T-helper 22 cell (primary cell): ENCODE results near the gene SPTAN1.
A peak's percentile ranks its signal among the peaks of the same experiment; 100 is the strongest.
"Not testable (repeated sequence)": the region's sequence is repeated elsewhere in the genome, so short reads cannot be mapped to it uniquely, and the experiment has no call there.

Source experiments
- DNase-seq: peaks from one replicate; pipeline ENCODE4 v3.0.0-alpha.2; 2020; ENCODE audit warnings: low read depth

Gene SPTAN1

DNA sequence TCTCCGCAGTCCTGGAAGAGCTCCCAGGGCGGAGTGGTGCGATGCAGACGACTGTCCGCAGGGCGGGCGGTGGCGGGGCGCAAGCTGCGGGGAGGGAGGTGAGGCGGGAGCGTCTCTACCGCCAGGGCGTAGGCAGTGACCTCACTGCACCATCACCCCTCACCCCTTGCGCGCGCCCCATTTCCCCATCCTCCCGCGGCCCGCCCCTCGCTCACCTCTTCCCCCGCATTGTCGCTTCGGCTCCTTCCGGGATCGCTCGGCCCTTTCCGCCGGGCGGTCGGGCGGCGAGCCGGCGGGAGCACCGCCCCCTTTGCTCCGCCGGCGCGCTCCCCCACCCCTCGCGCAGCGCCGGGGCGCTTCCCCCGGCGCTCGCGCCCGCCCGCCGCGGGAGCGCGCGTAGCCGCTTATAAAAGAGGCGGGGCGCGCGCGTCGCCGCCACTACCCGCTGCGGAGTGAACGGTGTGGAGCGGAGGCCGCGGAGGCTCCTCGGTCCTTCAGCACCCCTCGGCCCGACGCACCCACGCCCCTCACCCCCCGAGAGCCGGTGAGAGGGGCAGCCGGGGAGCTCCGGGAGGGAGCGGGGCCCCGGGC, at the start of gene SPTAN1:
Gene SPTAN1, plus strand, starts transcription at position 435 of the 591 bp plus-strand sequence. CDS start 14,154 bp downstream, outside the sequence.
- DNase-seq = peak; percentile 95

DNA sequence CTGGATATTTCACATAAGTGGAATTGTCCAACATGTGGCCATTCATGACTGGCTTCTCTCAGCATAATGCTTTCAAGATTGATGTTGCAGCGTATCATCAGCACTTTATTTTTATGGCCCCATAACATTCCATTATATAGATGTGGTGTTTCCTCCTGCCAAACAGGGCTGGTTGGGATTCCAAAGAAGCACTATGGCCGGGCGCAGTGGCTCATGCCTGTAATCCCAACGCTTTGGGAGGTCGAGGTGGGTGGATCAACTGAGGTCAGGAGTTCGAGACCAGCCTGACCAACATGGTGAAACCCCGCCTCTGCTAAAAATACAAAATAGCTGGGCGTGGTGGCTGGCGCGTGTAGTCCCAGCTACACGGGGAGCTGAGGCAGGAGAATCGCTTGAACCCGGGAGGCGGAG, 49.0 kb upstream of the SPTAN1 start:
- DNase-seq = not testable (repeated sequence)

DNA sequence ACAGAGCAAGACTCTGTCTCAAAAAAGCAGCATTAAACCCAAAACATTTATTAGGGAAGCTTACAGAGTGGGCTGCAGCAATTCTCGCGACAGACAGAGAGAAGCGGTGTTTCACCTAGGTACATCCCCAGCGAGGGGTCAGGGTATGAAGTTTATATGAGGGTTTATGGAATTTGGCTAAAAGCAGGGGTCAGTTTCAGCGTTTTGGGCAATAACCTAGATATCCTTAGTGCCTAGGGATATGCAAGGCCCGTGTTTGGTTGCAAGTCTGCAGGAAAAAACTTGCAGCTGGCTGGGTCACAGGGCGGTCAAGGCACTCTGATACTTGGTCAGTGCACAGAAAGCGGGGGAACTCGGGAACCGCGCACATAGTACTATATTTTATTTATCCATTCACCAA, 48.5 kb upstream of the SPTAN1 start:
- DNase-seq = no peak

DNA sequence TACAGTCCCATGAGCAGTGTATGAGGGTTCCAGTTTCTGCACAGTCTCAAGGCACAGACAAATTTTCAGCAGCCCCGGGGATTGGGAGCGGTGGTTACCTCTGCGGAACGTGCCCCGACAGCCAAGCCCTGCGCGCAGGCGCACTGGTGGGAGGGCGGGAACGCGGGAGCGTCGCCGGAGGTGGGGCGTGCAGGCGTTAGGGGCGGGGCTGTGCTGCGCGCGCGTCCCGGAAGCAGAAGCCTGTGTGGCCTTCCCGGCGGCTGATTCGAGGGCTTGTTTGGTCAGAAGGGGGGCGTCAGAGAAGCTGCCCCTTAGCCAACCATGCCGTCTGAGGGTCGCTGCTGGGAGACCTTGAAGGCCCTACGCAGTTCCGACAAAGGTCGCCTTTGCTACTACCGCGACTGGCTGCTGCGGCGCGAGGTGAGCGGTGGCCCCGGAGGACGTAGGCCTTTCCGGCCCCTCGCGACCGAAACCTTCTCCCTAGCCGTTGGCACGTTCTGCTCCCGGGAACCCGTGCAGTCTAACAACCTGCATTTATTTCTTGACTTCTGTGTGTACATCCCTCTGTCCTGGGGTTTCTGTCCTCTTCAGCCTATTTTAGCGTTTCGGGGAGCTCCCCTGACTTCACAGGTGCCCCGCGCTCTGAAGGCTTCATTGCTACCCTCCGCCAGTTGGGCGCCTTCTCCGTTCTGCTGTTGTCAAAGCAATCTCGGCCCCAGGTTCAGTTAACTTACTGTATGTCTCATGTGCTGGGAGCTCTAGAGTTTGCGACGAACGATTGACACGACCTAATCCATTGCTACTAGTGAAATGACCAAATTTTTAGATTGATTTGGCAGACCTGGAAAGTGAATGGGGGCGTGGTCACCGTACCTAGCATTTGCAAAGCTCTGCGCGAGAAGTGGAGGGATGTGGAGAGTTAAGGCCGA, 47.6 kb upstream of the SPTAN1 start, which contains the start of gene GLE1:
Gene GLE1, plus strand, starts transcription at position 235 of the 929 bp plus-strand sequence. Its CDS starts 87 bp downstream, at position 322.
- DNase-seq = peak; percentile 93

DNA sequence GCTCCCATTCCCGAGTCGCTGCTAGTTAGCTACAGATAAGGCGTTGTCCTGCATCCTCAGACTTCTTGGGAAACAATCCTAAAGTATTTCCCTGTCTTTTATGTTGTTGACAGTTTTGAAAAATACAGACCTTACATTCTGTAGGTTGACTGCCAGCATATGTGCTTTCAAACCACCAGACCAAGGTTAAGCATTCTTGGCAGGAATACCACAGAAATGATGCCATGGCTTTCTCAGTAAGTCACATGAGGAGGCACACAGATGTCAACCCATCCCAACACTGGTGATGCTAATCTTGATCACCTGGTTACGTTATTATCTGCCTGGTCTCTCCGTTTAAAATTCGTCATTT, 47.0 kb upstream of the SPTAN1 start:
- no peak for DNase-seq

DNA sequence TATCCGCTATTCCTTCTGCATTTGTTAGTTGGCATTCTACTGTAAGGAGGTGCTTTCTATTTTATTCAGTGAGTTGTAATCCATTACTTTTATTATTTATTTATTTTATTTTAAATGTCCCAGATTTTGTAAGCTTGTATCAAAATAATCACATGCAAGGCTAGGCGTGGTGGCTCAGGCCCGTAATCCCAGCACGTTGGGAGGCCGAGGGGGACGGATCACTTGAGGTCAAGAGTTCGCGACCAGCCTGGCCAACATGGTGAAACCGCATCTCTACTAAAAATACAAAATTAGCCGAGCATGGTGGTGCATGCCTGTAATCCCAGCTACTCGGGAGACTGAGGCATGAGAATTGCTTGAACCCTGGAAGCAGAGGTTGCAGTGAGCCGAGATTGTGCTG, 46.5 kb upstream of the SPTAN1 start:
- not testable (repeated sequence) for DNase-seq

DNA sequence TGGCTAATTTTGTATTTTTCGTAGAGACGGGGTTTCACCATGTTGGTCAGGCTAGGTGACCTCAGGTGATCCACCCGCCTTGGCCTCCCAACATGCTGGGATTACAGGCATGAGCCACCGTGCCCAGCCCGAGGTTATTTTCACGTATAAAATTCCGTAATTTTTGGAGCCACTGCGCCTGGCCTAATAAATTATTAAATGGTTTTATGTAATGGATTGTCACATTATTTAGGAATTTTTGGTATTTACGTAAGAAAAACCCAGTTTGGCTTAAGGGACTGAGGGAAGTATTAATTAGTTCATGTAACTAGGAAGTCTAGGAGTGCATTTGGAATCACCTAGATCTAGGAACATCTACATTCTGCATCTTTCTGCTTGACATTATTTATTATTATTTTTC, 39.6 kb upstream of the SPTAN1 start:
- no peak for DNase-seq

DNA sequence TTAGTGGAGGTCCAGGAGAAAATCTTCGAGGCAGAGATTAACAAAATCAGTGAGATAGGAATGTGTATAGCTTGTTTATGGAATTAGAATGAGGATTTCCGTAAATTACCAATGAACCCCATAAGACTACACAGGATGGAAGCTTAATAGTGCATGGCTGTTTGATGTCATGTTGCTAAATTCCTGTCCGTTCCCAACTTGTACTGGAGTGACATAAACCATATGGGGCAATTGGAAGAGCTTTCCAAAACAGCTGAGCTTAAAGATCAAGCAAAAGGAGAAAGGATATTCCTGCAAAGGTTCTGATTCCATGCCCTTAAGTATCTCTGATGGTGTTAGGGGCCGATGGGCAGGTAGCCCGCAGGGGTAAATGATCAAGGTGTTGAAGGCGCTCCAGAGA, 30.4 kb upstream of the SPTAN1 start:
- DNase-seq = no peak

DNA sequence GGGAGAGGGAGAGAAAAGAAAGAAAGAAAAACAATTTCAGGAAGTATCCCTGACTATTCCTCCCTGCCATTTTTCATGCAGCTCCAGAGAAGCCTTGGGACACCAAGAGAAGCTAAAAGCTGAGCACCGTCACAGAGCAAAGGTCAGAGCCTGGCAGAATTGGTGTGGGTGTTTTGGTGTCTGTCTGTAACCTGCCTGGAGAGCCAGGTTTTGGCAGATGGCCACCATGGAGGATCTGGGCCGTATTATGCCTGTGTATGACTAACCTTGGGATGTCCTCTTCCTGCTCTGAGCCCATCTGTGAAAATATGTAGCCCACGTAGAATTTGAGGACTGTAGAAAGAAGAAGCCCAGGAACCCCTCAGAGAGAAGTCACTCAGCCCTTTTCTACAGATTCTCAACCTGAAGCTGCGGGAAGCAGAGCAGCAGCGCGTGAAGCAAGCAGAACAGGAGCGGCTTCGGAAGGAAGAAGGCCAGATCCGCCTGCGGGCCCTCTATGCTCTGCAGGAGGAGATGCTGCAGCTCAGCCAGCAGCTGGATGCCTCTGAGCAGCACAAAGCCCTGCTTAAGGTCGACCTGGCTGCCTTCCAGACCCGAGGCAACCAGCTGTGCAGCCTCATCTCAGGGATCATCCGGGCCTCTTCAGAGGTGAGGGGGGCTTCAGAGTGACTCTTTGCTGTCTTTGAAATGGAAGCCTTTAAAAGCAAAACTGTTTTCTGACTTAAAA, 29.0 kb upstream of the SPTAN1 start:
- DNase-seq = no peak

DNA sequence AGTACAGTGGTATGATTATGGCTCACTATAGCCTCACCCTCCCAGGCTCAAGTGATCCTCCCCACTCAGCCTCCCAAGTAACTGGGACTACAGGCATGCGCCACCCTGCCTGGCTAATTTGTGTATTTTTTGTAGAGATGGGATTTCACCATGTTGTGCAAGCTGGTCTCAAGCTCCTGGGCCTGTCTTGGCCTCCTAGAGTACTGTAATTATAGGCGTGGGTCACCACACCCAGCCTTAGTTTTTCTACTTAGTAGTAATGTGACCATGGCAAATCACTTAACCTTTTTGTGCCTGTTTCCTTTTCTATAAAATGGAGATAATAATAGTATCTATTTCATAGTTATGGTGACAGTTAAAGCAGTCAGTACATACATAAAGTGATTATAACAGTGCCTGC, 25.7 kb upstream of the SPTAN1 start:
- no peak for DNase-seq

DNA sequence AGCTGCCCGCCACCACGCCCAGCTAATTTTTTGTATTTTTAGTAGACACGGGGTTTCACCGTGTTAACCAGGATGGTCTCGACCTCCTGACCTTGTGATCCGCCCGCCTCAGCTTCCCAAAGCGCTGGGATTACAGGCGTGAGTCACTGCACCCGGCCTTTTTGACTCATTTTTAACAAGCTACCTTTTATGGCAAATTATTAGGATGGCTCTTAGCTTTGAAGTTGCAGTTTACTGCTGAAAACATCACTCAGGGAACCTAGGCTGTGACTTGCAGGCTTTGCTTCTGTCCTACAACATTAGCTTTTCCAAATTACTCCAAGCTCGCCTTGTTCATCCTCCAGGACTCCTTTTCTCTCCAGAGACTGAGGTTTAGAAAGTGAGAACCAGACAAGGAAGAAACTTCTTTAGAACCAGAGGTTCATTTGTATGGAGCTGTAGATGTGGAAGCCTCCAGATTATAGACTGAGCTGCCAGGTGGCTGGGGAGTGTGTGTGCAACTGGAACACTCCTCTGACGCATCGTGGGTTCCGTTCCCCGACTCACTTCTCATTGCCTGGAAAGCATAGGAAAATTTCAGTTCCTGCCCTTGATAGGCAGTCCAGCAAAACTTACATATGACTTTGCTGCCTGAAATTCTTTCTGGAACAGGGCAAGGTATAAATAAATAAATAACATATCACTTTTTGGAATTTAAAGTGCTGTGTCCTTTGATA, 23.8 kb upstream of the SPTAN1 start:
- DNase-seq = no peak

DNA sequence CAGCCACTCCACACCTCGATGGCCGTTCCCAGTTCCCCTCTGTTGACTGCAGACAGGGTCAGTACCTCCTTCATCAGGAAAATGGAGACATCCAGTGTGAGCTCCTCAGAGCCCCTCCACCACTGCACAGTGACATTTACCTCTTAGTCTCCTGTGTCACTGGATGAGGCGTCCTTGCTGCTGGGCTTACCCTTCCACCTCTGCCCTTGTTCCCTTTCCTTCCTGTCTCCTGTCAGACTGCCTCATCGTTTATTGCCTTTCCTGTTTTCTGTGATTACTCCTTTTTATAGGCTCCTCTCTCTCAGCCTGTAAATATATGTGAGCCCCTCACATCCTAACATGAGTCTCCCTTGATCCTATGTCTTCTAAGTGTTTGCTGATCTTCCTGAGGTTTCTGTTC, 23.2 kb upstream of the SPTAN1 start:
- no peak for DNase-seq

DNA sequence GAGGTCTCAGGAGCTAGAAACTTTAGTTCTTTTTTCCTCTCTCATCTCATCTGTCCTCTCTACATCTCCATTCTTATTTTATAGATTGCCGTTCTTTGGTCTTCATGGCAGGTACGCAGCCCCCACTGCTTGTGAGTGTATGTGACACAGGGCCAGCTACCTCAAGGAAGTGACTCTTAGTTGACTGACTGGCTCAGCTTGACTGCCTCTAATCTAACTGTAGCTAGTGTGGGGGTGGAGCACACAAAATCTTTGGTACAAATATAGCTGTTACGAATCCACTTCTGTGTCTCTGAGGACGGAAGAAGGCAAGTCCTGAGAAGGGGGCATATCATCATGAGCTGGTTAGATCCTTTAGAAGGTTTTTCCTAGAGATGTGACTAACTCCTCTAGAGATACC, 19.8 kb upstream of the SPTAN1 start:
- DNase-seq = no peak

DNA sequence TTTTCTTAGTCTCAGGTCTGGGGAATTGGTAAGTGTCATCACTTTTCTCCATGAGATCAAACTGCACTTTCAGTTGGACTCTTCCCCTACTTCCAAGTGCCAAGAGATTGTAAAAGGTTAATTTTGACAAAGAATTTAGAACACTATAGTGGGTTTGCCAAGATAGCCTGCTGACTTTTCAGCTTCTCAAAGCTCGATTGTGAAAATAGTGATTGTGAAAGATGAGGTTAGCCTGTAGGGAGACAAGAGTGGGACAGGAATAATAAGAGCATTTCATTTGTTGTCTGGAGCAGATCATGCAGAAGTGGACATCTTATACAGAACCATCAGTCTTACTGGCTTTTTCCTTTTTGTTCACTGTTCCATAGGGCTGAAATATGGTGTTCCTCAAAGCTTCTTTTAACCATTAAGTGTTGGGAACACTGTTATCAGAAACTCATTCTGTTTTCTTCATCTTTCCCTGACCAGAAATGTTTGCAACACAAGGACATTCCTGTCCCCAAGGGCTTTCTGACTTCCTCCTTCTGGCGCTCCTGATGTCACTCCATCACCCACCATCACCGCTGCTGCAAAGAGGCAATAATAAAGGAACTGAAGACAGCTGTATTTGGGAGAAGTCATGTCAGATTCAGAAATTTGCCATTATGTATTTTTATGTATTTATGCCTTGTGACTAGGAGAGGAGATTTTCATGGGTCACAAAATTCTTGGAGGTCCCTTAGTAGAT, 11.6 kb upstream of the SPTAN1 start:
- DNase-seq = no peak

DNA sequence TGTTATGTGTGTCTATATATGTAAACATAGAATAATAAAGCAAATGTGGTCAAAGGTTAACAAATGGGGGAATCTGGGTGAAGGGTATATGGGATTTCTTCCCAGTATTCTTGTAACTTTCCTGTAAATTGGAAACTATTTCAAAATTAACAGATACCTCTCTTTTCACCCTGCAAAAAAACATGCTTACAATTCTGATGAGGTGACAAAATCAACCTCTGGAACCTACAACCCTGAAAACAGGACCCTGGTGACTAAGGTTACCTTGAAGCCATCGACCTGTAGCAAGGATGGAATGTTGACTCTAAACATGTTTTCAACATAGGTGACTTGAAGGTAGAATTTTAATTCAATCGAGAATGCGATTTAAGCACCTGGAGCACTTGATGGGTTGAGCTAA, 5.9 kb upstream of the SPTAN1 start:
- no peak for DNase-seq

DNA sequence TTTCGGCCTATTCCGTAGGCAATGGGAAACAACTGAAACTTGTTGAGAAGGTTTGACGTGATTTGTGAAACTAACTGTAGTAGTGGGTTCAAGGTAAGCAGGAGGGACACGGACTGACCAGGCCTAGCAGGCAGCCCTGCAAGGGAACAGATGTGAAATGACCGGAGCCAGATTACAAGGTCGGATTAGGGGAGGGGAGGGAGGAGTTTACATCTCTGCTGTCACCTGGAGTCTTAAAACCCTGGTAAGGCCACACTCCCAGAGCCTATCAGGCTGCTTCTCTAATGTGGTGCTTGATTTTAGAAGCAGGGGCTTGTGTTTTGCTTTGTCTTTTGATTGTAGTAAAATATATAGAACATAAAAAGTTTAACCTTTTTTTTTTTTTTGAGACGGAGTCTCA, 3.5 kb upstream of the SPTAN1 start:
- no peak for DNase-seq

DNA sequence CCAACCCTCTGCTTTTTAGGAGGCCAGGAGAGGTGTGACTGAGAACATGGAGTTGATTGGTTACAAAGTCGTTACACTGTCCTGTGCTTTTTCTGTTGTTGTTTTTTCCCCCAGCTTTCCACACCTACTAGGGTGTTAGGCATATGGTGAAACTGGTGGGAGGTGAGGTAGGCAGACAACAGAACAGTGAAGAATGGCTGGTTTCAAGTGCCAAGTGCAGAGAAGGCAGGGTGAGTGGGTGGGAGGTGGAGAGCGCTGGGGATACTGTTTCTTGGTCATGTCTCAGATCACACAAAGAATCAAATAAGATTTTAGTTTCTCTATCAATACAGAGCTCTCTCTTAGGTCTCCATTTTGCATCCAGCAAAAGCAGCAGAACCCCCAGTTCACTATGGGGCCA, 2.2 kb upstream of the SPTAN1 start:
- no peak for DNase-seq

DNA sequence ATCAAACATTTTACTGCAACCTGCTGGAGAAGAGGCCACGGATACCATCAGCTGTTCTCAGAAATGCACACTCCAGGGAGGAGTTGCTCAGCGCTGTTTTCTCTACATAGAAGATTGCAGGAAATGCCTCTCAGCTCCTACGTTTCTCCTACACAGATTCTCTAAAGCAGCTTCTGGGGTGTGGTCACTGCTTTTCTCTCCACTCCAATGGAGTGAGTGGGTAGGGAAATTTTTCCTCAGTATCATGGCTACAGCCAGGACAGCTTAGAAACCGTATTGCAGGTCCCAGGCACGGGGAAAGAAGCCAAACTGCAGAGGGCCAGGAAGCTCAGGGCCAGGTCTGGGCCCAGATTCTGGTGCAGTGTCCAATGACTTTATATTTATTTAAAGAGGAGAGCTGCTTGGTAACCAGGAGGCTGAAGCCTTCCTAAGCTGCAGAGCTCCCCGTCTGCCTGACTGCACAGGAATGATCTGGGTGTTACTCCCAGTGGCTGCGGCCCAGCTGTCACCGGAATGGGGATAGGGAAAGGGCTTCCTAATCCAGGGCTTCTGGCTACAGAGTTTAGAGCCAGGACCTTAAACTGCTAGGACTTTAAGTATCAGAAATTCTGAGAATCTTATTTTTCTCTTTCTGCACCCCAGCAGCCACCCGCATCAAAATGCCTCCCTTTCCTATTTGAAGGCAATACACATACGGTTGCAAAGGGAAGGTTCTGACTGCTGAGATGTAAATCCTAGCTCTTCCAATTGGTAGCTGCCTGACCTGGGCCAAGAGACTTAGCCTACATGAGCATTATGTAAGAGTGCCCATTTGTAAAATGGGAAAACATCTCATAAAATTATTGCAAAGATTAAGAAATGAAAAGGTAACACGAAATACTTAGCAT, 1.4 kb upstream of the SPTAN1 start:
- no peak for DNase-seq

DNA sequence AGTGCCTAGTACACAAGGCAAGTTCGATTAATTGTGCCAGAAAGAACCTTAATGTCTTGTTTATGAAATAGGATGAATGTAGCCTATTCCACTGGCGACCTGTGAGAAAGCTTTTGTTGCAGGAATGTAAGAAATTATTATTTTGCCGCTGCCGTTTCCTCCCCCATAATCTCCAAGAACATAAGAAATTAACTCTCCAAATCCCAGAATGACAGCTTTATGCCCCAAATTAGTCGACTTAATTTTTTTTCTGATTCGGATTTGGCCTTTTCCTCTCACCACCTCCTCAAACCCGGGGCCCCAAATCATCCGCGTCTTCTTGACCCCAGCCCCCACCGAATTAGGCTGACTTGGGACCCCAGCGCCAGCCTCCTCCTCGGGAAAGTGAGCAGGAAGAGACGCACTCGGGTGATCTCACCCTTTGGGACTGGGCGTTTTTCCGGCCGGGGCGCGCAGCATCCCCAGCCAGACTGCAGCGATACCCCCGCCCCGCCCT, 682 bp upstream of the SPTAN1 start:
- no peak for DNase-seq

DNA sequence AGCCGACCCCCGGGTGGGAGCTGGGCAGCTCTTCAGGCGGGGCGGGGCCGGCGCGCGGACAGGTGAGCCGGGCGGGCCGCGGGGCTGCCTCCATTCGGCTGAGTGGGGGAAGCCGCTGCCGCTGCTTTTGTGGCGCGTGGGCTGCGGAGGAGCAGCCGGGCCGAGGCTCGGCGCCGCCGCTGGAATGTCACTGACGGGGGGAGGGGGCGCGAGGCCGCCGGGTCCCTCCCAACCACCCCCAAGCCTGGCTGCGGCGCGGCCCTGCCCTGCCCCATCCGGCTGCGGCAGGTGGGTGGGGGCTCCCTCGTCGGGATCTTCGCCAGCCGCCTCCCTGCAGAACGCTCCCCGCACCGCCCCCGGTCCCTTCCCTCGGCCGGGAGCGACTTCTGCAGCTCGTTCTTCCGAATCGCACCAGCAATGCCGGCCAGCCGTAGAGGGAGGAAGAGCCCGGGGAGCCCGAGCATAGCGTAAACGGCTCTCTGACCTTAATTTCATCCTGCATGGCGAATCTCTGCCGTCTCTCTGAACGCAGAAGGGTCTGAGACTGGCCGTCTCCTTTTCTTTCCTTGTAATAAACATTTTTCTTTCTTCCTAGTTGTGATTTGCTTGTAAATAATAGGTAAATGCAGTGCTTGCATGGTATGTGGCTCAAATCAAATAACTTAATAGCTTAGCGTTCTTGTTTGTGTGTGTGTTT, 505 bp downstream of the SPTAN1 start:
- DNase-seq = peak; percentile 36
